ENCODE data around the gene BTBD10.

DNA sequence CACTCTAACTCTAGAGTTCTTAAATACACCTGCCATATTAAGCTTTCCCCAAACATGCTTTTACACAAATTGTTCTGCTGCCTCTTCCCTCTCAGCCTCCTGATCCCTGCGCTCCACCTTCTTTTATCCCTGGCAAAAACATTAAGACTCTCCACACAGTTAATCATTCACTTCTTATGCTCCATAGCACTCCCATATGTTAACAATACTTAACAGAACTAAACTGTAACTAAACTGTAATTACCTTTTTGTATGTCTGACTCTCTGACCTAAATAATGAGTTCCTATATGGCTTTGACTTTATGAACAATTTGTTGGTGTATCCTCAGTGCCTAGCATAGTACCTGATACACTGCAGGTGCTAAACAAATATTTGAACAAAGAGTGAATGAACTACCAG lies 71.8 kb downstream of the BTBD10 start:
- TF ChIP-seq, protein P1, sequence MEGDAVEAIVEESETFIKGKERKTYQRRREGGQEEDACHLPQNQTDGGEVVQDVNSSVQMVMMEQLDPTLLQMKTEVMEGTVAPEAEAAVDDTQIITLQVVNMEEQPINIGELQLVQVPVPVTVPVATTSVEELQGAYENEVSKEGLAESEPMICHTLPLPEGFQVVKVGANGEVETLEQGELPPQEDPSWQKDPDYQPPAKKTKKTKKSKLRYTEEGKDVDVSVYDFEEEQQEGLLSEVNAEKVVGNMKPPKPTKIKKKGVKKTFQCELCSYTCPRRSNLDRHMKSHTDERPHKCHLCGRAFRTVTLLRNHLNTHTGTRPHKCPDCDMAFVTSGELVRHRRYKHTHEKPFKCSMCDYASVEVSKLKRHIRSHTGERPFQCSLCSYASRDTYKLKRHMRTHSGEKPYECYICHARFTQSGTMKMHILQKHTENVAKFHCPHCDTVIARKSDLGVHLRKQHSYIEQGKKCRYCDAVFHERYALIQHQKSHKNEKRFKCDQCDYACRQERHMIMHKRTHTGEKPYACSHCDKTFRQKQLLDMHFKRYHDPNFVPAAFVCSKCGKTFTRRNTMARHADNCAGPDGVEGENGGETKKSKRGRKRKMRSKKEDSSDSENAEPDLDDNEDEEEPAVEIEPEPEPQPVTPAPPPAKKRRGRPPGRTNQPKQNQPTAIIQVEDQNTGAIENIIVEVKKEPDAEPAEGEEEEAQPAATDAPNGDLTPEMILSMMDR (conservative IDR thresholded peaks at IDR 0.05 in 1 of 2, IDR thresholded peaks at IDR 0.05 in 1 of 2; ENCODE audit: low read depth in 1 of 2, low read length in 2 of 2) = no peak
- no peak for TF ChIP-seq EZH2 (IDR thresholded peaks at IDR 0.05; ENCODE audit: low read length, missing control alignments)
